Liver (tissue), 9 donors: ENCODE measurements around the gene XPR1. TPM values are rescaled to one million over a fixed set of nuclear protein-coding genes. Genes with fewer than 3 reads are reported as not detected.

Source experiments
- DNase-seq: peaks from one replicate; pipeline ENCODE4 v3.0.0-alpha.2; 2017; ENCODE audit warnings: low spot score
- H3K27ac ChIP-seq, 2 donors: one replicate each; pipeline ENCODE4 v1.7.0; 2013; ENCODE audit warnings: inconsistent platforms in 2 of 2, low read length in 2 of 2, control low read depth in 1 of 2, low read depth in 1 of 2, mild to moderate bottlenecking in 1 of 2
- H3K27me3 ChIP-seq, 4 donors: one replicate each; pipeline versions ENCODE4 v1.6.1 to v1.7.0; 2013; ENCODE audit warnings: low read length in 3 of 4, inconsistent platforms in 1 of 4, mild to moderate bottlenecking in 1 of 4, moderate library complexity in 1 of 4; ENCODE audit not compliant: control insufficient read depth in 4 of 4, insufficient read depth in 4 of 4
- H3K36me3 ChIP-seq, 4 donors: one replicate each; pipeline versions ENCODE4 v1.6.1 to v1.7.0; 2013; ENCODE audit warnings: low read length in 3 of 4, mild to moderate bottlenecking in 3 of 4, low read depth in 1 of 4, moderate library complexity in 1 of 4; ENCODE audit not compliant: control insufficient read depth in 4 of 4, insufficient read depth in 3 of 4
- H3K4me1 ChIP-seq, 4 donors: one replicate each; pipeline versions ENCODE4 v1.6.1 to v1.7.0; 2013; ENCODE audit warnings: low read length in 3 of 4, mild to moderate bottlenecking in 3 of 4, moderate library complexity in 1 of 4; ENCODE audit not compliant: control insufficient read depth in 4 of 4, insufficient read depth in 4 of 4
- H3K4me3 ChIP-seq, 3 donors: one replicate each; pipeline versions ENCODE4 v1.6.1 to v1.7.0; 2013; ENCODE audit warnings: low read length in 3 of 3, control low read depth in 1 of 3, low read depth in 1 of 3, mild to moderate bottlenecking in 1 of 3
- H3K9ac ChIP-seq, 2 donors: one replicate each; pipeline ENCODE4 v1.7.0; 2013; ENCODE audit warnings: low read length in 2 of 2, mild to moderate bottlenecking in 2 of 2, moderate library complexity in 2 of 2, control low read depth in 1 of 2, low read depth in 1 of 2
- H3K9me3 ChIP-seq, 4 donors: one replicate each; pipeline versions ENCODE4 v1.6.1 to v1.7.0; 2013; ENCODE audit warnings: low read length in 3 of 4; ENCODE audit not compliant: control insufficient read depth in 4 of 4
- CTCF ChIP-seq: fragments of 150-350 bp; IDR thresholded peaks from 2 replicates; pipeline ENCODE4 v1.5.1; 2017; ENCODE audit warnings: improper control_type of control experiment, low read depth, low read length; ENCODE audit not compliant: missing input control
- EGR1 ChIP-seq, 2 donors: IDR thresholded peaks; 2 replicates each; pipeline ENCODE4 v1.6.1; 2016 to 2018; ENCODE audit warnings: antibody characterized with exemption in 2 of 2, low read depth in 2 of 2
- FOXA1 ChIP-seq: IDR thresholded peaks from 2 replicates; pipeline ENCODE4 v1.6.1; 2016; ENCODE audit warnings: antibody characterized with exemption
- FOXA2 ChIP-seq: IDR thresholded peaks from 2 replicates; pipeline ENCODE4 v1.6.1; 2016; ENCODE audit warnings: antibody characterized with exemption
- GABPA ChIP-seq, 2 donors: IDR thresholded peaks in 1 of 2; conservative IDR thresholded peaks in 1 of 2; 2 replicates each; pipeline ENCODE4 v1.6.1; 2016; ENCODE audit warnings: antibody characterized with exemption in 2 of 2, mild to moderate bottlenecking in 1 of 2, moderate library complexity in 1 of 2
- HNF4A ChIP-seq, 2 donors: conservative IDR thresholded peaks; 2 replicates each; pipeline ENCODE4 v1.6.1; 2016; ENCODE audit warnings: antibody characterized with exemption in 2 of 2, mild to moderate bottlenecking in 2 of 2
- HNF4G ChIP-seq: IDR thresholded peaks from 2 replicates; pipeline ENCODE4 v1.6.1; 2016; ENCODE audit warnings: antibody characterized with exemption
- JUND ChIP-seq, 2 donors: IDR thresholded peaks; 2 replicates each; pipeline ENCODE4 v1.6.1; 2016; ENCODE audit warnings: antibody characterized with exemption in 2 of 2
- MAX ChIP-seq: IDR thresholded peaks from 2 replicates; pipeline ENCODE4 v1.6.1; 2016; ENCODE audit warnings: antibody characterized with exemption
- NR2F2 ChIP-seq: IDR thresholded peaks from 2 replicates; pipeline ENCODE4 v1.6.1; 2016; ENCODE audit warnings: antibody characterized with exemption
- RAD21 ChIP-seq, 2 donors: IDR thresholded peaks; 2 replicates each; pipeline ENCODE4 v1.6.1; 2016; ENCODE audit warnings: antibody characterized with exemption in 2 of 2, mild to moderate bottlenecking in 2 of 2
- REST ChIP-seq: IDR thresholded peaks from 2 replicates; pipeline ENCODE4 v1.6.1; 2016; ENCODE audit warnings: antibody characterized with exemption, mild to moderate bottlenecking
- RXRA ChIP-seq, 2 donors: IDR thresholded peaks; 2 replicates each; pipeline ENCODE4 v1.6.1; 2017 to 2018; ENCODE audit warnings: antibody characterized with exemption in 2 of 2, mild to moderate bottlenecking in 1 of 2
- SP1 ChIP-seq: IDR thresholded peaks from 2 replicates; pipeline ENCODE4 v1.6.1; 2018; ENCODE audit warnings: antibody characterized with exemption, mild to moderate bottlenecking
- TAF1 ChIP-seq: conservative IDR thresholded peaks from 2 replicates; pipeline ENCODE4 v1.6.1; 2016; ENCODE audit warnings: antibody characterized with exemption, mild to moderate bottlenecking
- YY1 ChIP-seq: IDR thresholded peaks from 2 replicates; pipeline ENCODE4 v1.6.1; 2016; ENCODE audit warnings: antibody characterized with exemption, mild to moderate bottlenecking
- ZBTB33 ChIP-seq: IDR thresholded peaks from 2 replicates; pipeline ENCODE4 v1.6.1; 2016; ENCODE audit warnings: antibody characterized with exemption
- WGBS: extraction: QIAGEN DNeasy Blood & Tissue Kit; methylation state at CpG from one replicate; pipeline ENCODE4 v1.1.7; 2013; 5-methylcytosine and 5-hydroxymethylcytosine counted together
- polyA plus RNA-seq, 2 donors: library from polyadenylated mRNA; stranded (reverse) in 1 of 2; unstranded in 1 of 2; fragments of 200-250 nt in 1 of 2; fragments of >200 nt in 1 of 2; fragmentation: Nextera tagmentation in 1 of 2; extraction: Ambion mirVana in 1 of 2; gene quantifications; one replicate each; pipeline versions ENCODE4 v1.2.1 to v1.2.3, GENCODE V29; 2013 to 2015
- total RNA-seq, 2 donors: library from RNA; depleted of rRNA; stranded (reverse); fragments of >200 nt; gene quantifications; one replicate each; pipeline ENCODE4 v1.2.3, GENCODE V29; 2014
- TF ChIP-seq, protein P1 (sequence below): IDR thresholded peaks from 2 replicates; pipeline ENCODE4 v1.6.1; 2016; ENCODE audit warnings: antibody characterized with exemption
- donor health status: healthy.
- donor health status: healthy.
- donor health status: healthy.
- donor health status: healthy.
- donor health status: healthy.

The XPR1 gene
- total and polyA plus RNA-seq, 4 donors: 1.8 to 14.3 (median 5.9) TPM

DNA sequence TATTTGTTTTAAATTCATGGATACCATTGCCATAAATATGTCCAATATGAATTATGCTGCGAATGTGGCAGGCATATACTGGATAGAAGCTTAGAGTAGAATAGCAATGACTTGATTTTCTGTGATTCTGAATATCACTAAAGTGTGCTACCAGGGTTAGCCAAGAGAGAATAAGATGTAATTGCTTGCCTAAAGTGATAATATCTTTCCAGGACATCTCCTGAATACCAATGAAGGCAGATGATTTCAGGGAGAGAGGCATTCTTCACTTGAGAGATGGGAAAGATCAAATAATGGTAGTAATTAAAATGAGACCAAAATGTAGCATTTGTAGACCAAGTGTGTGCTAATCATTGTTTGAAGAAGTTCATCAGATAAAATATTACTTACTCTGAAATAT, 227.5 kb downstream of the XPR1 start (continued):
- TF ChIP-seq REST (no peak), HNF4A (conservative IDR thresholded peaks at IDR 0.05) (no peak)

DNA sequence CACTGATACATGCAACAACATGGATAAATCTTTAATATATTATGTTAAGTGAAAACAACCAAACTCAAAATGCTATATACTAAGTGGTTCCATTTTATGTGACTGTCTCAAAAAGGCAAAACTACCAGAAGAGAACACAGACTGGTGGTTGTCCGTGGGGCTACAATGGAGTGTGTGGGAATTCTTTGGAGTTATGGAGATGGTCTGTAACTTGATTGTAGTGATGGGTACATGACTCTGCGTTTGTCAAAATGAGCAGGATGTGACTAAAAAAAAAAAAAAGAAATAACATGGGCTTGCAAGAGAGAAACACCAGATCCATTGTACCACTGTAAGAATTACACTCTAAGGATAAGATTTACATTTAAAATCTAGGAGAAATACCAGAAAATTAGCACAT, 228.7 kb downstream of the XPR1 start:
- no peaks in the 10 kb centered on the region for H3K9me3 ChIP-seq
- no peaks in the 10 kb centered on the region for H3K27me3 ChIP-seq
- peaks cover 0 to 14% (median 14%) of the 10 kb centered on the region in 4 donors for H3K4me1 ChIP-seq
- no peak overlapping the region for H3K9ac ChIP-seq
- DNase-seq: no peak
- TF ChIP-seq YY1 (no peak), MAX (no peak), HNF4A (conservative IDR thresholded peaks at IDR 0.05) (no peak), RXRA (IDR thresholded peaks at IDR 0.05) (no peak), SP1 (no peak), TAF1 (no peak)
- WGBS: 92% methylated on average over 2 of the region's 2 CpGs
- no peaks in the 10 kb centered on the region for H3K36me3 ChIP-seq
- H3K27ac ChIP-seq: no peak overlapping the region
- no peak overlapping the region for H3K4me3 ChIP-seq

GRCh38 chr1:180862305-180862704, 230.5 kb downstream of the XPR1 start:
- Histone ChIP-seq H3K9me3 (no peaks in the 10 kb centered on the region), H3K27me3 (no peaks in the 10 kb centered on the region), H3K9ac (no peak overlapping the region), H3K4me1 (peaks cover 0 to 14% (median 14%) of the 10 kb centered on the region in 4 donors), H3K4me3 (no peak overlapping the region), H3K36me3 (no peaks in the 10 kb centered on the region), H3K27ac (no peak overlapping the region)
- no peak for TF ChIP-seq GABPA (IDR thresholded peaks at IDR 0.05 in 1 of 2, conservative IDR thresholded peaks at IDR 0.05 in 1 of 2)
- no peak for TF ChIP-seq FOXA1
- TF ChIP-seq HNF4G: no peak
- TF ChIP-seq CTCF: no peak
- peak; percentile 75 to 77 for TF ChIP-seq RXRA (IDR thresholded peaks at IDR 0.05)
- no peak for TF ChIP-seq TAF1
- peak; percentile 38 for TF ChIP-seq FOXA2
- TF ChIP-seq YY1: no peak
- no peak for TF ChIP-seq ZBTB33
- no peak for TF ChIP-seq REST
- no peak for TF ChIP-seq NR2F2
- TF ChIP-seq, protein P1, sequence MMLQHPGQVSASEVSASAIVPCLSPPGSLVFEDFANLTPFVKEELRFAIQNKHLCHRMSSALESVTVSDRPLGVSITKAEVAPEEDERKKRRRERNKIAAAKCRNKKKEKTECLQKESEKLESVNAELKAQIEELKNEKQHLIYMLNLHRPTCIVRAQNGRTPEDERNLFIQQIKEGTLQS: no peak
- TF ChIP-seq MAX: peak; percentile 21
- TF ChIP-seq EGR1 (IDR thresholded peaks at IDR 0.05; ENCODE audit: low read depth in 2 of 2): no peak
- TF ChIP-seq SP1: no peak
- peak in 1 of 2 donors; percentile 35 for TF ChIP-seq RAD21 (IDR thresholded peaks at IDR 0.05)
- peak; percentile 34 to 41 for TF ChIP-seq HNF4A (conservative IDR thresholded peaks at IDR 0.05)
- TF ChIP-seq JUND (IDR thresholded peaks at IDR 0.05): peak; percentile 35
- no peak for DNase-seq
- 22% methylated on average over 1 of the region's 1 CpG for WGBS
